Measurements from ENCODE around the gene APH1B. TPM values are rescaled to one million over a fixed set of nuclear protein-coding genes. Genes with fewer than 3 reads are reported as not detected.
A peak's percentile ranks its signal among the peaks of the same experiment; 100 is the strongest.

The APH1B gene
- total RNA-seq, 1 donor, result 17.7 TPM

- no peaks in the 10 kb centered on the region for H4K20me1 ChIP-seq (ENCODE audit: insufficient read depth, low read length)
- no peak overlapping the region for H2AFZ ChIP-seq (ENCODE audit: low read length)
- no peak overlapping the region for H3K27ac ChIP-seq (ENCODE audit: low read depth, low read length)
- H3K4me3 ChIP-seq (ENCODE audit: insufficient read depth, low read length), result no peak overlapping the region
- no peak overlapping the region for H3K4me2 ChIP-seq (ENCODE audit: insufficient read depth, low read length)
- no peaks in the 10 kb centered on the region for H3K9me3 ChIP-seq (ENCODE audit: low read depth, low read length)
- peaks cover 11% of the 10 kb centered on the region for H3K36me3 ChIP-seq (ENCODE audit: insufficient read depth, low read length)
- peaks cover 10% of the 10 kb centered on the region for H3K4me1 ChIP-seq (ENCODE audit: insufficient read depth, low read length)
- H3K27me3 ChIP-seq (ENCODE audit: insufficient read depth, low read length), result no peaks in the 10 kb centered on the region
- no peaks in the 10 kb centered on the region for H3K79me2 ChIP-seq (ENCODE audit: insufficient read depth, low read length)
- TF ChIP-seq, protein P1, sequence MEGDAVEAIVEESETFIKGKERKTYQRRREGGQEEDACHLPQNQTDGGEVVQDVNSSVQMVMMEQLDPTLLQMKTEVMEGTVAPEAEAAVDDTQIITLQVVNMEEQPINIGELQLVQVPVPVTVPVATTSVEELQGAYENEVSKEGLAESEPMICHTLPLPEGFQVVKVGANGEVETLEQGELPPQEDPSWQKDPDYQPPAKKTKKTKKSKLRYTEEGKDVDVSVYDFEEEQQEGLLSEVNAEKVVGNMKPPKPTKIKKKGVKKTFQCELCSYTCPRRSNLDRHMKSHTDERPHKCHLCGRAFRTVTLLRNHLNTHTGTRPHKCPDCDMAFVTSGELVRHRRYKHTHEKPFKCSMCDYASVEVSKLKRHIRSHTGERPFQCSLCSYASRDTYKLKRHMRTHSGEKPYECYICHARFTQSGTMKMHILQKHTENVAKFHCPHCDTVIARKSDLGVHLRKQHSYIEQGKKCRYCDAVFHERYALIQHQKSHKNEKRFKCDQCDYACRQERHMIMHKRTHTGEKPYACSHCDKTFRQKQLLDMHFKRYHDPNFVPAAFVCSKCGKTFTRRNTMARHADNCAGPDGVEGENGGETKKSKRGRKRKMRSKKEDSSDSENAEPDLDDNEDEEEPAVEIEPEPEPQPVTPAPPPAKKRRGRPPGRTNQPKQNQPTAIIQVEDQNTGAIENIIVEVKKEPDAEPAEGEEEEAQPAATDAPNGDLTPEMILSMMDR (IDR thresholded peaks at IDR 0.05; ENCODE audit: extremely low read depth, low read depth, low read length), result no peak
- DNase-seq (ENCODE audit: insufficient read length, low spot score, missing footprints), result no peak
Measured at GRCh38 chr15:63321462-63321861, 44.1 kb downstream of the APH1B start.

GRCh38 chr15:63322541-63322940 is 45.1 kb downstream of the APH1B start:
- no peak for DNase-seq (ENCODE audit: insufficient read length, low spot score, missing footprints)
- Histone ChIP-seq H3K4me2 (ENCODE audit: insufficient read depth, low read length) (no peak overlapping the region), H3K27ac (ENCODE audit: low read depth, low read length) (no peak overlapping the region), H3K4me3 (ENCODE audit: insufficient read depth, low read length) (no peak overlapping the region), H3K79me2 (ENCODE audit: insufficient read depth, low read length) (no peaks in the 10 kb centered on the region), H3K4me1 (ENCODE audit: insufficient read depth, low read length) (peaks cover 10% of the 10 kb centered on the region), H2AFZ (ENCODE audit: low read length) (no peak overlapping the region), H3K9me3 (ENCODE audit: low read depth, low read length) (no peaks in the 10 kb centered on the region), H4K20me1 (ENCODE audit: insufficient read depth, low read length) (no peaks in the 10 kb centered on the region), H3K36me3 (ENCODE audit: insufficient read depth, low read length) (peaks cover 11% of the 10 kb centered on the region), H3K27me3 (ENCODE audit: insufficient read depth, low read length) (no peaks in the 10 kb centered on the region)
- TF ChIP-seq, protein P1 (IDR thresholded peaks at IDR 0.05; ENCODE audit: extremely low read depth, low read depth, low read length), result no peak

DNA sequence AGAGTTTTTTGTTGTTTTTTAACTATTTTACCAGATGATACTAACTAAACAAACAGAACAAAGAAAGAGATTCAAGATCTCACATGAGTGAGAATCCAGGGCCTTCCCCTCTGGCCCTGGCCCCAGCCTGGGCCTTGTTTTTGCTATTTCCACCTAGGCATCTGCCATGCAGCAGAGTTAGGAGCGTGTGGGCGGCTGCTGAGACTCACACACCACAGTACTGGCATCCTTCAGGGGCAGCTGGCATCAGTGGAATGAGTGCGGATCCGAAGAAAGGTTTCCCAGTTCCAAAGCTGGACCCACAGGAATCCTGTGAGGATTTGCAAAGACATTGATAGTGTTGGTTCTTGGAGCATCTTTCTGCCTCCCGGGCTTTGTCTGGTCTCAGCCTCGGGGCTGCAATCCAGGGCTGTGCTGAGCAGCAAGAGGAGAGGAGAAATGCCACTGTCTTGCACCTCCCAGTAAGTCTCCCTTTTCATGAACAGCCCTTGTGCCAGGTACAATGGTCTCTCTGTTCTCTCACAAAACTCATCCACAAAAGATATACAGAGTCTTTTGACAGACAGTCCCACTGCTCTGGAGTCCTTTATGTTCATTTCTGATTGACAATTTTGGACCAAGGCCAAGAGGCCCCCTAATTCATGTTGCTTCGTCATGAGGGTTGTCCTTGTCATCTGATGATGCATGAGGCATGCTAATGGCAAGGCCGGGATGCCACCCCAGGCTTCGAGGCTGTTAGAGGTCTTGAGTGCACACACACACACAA is 46.6 kb downstream of the APH1B start:
- Histone ChIP-seq H3K27ac (ENCODE audit: low read depth, low read length) (no peak overlapping the region), H3K4me2 (ENCODE audit: insufficient read depth, low read length) (no peak overlapping the region), H3K36me3 (ENCODE audit: insufficient read depth, low read length) (peaks cover 11% of the 10 kb centered on the region), H3K9me3 (ENCODE audit: low read depth, low read length) (no peaks in the 10 kb centered on the region), H3K27me3 (ENCODE audit: insufficient read depth, low read length) (no peaks in the 10 kb centered on the region), H3K4me3 (ENCODE audit: insufficient read depth, low read length) (no peak overlapping the region), H3K4me1 (ENCODE audit: insufficient read depth, low read length) (peaks cover 10% of the 10 kb centered on the region), H4K20me1 (ENCODE audit: insufficient read depth, low read length) (no peaks in the 10 kb centered on the region), H3K79me2 (ENCODE audit: insufficient read depth, low read length) (no peaks in the 10 kb centered on the region), H2AFZ (ENCODE audit: low read length) (peak overlapping the region; percentile 29)
- TF ChIP-seq, protein P1 (IDR thresholded peaks at IDR 0.05; ENCODE audit: extremely low read depth, low read depth, low read length), result no peak
- DNase-seq (ENCODE audit: insufficient read length, low spot score, missing footprints), result no peak

GRCh38 chr15:63324770-63325169 is 47.4 kb downstream of the APH1B start:
- no peak overlapping the region for H2AFZ ChIP-seq (ENCODE audit: low read length)
- DNase-seq (ENCODE audit: insufficient read length, low spot score, missing footprints), result no peak
- peaks cover 11% of the 10 kb centered on the region for H3K36me3 ChIP-seq (ENCODE audit: insufficient read depth, low read length)
- TF ChIP-seq, protein P1 (IDR thresholded peaks at IDR 0.05; ENCODE audit: extremely low read depth, low read depth, low read length), result no peak
- no peaks in the 10 kb centered on the region for H3K9me3 ChIP-seq (ENCODE audit: low read depth, low read length)
- no peak overlapping the region for H3K4me2 ChIP-seq (ENCODE audit: insufficient read depth, low read length)
- no peaks in the 10 kb centered on the region for H4K20me1 ChIP-seq (ENCODE audit: insufficient read depth, low read length)
- no peaks in the 10 kb centered on the region for H3K79me2 ChIP-seq (ENCODE audit: insufficient read depth, low read length)
- H3K27ac ChIP-seq (ENCODE audit: low read depth, low read length), result no peak overlapping the region
- peaks cover 10% of the 10 kb centered on the region for H3K4me1 ChIP-seq (ENCODE audit: insufficient read depth, low read length)
- no peak overlapping the region for H3K4me3 ChIP-seq (ENCODE audit: insufficient read depth, low read length)
- H3K27me3 ChIP-seq (ENCODE audit: insufficient read depth, low read length), result no peaks in the 10 kb centered on the region
